ENCODE measurements around the gene PHRF1.

Gene PHRF1

DNA sequence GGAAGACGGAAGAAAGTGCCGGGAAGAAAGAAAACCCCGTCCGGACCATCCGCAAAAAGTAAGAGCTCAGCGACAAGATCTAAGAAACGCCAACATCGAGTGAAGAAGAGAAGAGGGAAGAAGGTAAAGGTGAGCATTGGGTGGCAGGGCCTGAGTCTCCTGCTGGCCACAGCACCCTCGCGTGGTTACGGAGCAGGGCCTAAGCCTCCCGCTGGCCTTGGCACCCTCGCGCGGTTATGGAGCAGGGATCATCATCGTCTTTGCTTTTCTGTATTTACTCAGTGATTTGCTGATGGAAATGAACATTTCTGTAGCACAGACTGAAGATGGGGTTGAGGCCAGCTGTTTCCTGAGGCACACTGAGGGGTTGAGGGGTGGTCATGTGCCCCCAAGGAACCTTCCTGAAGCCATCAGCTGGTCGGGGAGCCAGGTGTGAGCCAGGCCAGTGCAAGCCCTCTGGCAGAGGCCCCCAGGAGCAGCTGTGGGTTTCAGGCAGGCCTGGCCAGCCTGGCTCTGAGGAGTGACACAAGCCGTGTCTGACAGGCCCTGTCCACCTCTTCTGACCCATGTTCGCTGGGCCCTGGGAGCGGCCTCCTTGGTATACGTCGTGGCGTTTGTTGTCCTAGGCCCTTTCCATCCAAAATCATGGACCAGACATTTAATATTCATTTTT is 25.4 kb downstream of the PHRF1 start:
- no peak for DNase-seq (ENCODE audit: low spot score)

DNA sequence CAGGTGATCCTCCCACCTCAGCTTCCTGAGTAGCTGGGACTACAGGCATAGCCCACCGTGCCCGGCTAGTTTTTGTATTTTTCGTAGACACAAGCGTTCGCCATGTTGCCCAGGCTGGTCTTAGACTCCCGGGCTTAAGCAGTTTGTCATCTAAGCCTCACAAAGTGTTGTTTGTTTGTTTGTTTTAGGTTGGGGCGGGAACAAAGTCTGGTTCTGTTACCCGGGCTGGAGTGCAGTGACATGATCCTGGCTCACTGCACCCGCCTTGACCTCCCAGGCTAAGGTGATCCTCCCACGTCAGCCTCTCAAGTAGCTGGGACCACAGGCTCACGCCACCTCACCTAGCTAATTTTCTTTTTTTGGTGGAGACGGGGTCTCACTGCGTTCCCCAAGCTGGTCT is 26.9 kb downstream of the PHRF1 start:
- no peak for DNase-seq (ENCODE audit: low spot score)

DNA sequence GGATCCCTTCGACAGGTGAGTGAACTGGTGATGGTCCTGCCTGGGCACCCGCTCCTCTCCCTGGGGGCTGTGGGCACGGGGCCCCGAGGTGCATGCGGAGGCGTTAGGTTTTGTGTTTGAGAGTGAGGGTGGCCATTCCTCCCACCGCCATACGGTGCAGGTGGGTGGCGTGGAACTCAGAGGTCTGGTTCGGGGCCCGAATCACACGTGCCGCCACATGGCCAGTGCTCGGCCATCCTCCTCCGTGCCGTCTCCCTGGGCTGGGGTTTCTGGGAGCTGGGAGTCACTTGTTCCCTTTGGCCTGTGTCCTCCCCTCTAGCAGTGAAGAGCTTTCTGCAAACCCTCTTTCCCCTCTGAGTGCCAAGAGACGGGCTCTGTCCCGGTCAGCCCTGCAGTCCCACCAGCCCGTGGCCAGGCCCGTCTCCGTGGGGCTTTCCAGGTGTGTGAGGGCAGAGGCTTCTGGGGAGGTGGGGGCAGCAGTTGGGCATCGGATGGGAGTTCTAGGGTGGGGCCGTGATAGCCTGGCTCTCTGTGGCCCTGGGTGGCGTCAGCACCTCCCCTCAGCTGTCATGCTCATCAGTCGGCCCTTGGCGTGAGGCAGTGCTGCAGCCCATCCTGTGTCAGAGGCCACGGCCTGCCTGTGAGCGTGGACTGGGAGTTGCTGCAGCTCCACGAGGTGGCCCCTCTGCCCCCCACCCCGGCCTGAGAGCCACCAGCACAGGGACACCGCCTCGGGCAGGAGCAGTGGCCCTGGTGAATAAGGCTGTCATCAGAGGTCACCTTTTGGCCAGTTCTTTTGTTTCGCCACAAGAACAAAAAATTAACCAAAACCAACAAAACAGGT is 29.2 kb downstream of the PHRF1 start:
- DNase-seq (ENCODE audit: low spot score) = no peak

DNA sequence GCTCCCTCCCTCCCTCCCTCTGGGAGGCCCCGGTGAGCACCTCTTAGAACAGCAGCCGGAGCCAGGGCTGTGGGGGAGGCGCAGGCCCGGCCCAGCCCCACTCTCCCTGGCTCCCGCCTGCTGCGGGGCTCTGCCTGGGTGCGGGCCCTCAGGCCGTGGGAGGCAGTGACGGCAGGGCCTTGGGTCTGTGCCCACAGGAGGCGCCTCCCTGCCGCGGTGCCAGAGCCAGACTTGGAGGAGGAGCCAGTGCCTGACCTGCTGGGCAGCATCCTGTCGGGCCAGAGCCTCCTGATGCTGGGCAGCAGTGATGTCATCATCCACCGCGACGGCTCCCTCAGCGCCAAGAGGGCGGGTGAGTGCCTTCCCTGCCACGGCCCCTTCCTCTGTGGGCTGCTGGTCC is 30.0 kb downstream of the PHRF1 start:
- DNase-seq (ENCODE audit: low spot score) = peak; percentile 51

DNA sequence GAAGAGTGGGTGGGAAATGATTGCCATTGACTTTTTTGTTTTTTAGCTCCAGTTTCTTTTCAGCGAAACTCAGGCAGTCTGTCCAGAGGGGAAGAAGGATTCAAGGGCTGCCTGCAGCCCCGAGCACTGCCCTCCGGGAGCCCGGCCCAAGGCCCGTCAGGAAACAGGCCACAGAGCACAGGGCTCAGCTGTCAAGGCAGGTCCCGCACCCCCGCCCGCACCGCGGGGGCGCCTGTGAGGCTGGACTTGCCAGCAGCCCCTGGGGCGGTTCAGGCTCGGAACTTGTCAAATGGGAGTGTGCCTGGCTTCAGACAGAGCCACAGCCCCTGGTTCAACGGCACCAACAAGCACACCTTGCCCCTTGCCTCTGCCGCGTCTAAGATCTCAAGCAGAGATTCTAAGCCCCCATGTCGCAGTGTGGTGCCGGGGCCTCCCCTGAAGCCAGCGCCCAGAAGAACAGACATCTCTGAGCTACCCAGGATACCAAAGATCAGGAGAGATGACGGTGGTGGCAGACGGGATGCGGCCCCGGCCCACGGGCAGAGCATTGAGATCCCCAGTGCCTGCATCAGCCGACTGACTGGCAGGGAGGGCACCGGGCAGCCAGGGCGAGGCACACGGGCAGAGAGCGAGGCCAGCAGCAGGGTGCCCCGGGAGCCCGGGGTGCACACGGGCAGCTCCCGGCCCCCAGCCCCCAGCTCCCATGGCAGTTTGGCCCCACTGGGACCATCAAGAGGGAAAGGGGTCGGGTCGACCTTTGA is 30.9 kb downstream of the PHRF1 start:
- DNase-seq (ENCODE audit: low spot score) = no peak

DNA sequence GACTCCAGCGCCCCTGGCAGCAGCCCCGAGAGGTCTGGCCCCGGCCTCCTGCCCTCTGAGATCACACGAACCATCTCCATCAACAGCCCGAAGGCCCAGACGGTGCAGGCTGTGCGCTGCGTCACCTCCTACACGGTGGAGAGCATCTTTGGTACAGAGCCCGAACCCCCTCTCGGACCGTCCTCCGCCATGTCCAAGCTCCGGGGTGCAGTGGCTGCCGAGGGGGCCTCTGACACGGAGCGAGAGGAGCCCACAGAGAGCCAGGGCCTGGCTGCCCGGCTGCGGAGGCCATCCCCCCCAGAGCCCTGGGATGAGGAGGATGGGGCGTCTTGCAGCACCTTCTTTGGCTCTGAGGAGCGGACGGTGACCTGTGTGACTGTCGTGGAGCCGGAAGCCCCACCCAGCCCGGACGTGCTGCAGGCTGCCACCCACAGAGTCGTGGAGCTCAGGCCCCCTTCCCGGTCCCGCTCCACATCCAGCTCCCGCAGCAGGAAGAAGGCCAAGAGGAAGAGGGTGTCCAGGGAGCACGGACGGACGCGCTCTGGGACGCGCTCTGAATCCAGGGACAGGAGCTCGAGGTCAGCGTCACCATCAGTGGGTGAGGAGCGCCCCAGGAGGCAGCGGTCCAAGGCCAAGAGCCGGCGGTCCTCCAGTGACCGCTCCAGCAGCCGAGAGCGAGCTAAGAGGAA is 31.8 kb downstream of the PHRF1 start:
- no peak for DNase-seq (ENCODE audit: low spot score)

DNA sequence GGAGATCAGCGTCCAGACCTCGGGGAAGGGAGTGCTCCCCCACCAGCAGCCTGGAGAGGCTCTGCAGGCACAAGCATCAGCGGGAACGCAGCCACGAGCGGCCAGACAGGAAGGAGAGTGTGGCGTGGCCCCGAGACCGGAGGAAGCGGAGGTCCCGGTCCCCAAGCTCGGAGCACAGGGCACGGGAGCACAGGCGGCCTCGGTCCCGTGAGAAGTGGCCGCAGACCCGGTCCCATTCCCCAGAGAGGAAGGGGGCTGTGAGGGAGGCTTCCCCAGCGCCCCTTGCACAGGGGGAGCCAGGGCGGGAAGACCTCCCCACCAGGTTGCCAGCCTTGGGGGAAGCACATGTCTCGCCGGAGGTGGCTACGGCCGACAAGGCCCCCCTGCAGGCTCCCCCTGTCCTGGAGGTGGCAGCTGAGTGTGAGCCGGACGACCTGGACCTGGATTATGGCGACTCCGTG is 32.6 kb downstream of the PHRF1 start:
- DNase-seq (ENCODE audit: low spot score) = no peak

DNA sequence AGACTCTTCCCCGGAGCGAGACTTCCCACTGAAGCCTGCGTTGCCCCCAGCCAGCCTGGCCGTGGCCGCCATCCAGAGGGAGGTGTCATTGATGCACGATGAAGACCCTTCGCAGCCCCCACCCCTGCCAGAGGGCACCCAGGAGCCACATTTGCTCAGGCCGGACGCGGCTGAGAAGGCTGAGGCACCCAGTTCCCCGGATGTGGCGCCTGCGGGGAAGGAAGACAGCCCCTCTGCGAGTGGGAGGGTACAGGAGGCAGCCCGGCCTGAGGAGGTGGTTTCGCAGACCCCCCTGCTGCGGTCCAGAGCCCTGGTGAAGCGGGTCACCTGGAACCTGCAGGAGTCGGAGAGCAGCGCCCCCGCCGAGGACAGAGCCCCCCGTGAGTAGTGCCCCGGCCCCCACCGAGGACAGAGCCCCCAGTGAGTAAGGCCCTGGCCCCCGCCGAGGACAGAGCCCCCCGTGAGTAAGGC is 33.1 kb downstream of the PHRF1 start:
- DNase-seq (ENCODE audit: low spot score) = no peak

DNA sequence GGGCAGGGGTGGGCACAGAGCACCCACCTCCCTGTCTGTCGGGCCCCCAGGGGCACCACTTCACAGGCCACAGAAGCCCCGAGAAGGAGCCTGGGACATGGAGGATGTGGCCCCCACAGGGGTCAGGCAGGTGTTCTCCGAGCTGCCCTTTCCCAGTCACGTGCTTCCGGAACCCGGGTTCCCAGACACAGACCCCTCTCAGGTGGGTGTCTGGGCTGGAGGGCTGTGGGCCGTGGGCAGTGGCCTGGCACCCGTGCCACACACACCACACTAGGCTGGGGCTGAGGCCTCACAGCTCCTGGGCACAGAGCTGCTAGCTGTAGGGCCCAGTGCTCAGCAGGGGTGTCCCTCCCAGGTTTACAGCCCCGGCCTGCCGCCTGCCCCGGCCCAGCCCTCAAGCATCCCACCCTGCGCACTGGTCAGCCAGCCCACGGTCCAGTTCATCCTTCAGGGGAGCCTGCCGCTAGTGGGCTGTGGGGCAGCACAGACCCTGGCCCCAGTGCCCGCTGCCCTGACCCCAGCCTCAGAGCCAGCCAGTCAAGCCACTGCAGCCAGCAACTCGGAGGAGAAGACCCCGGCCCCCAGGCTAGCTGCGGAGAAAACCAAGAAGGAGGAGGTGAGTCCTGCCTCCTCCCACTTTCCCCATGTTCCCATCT is 34.0 kb downstream of the PHRF1 start:
- no peak for DNase-seq (ENCODE audit: low spot score)

DNA sequence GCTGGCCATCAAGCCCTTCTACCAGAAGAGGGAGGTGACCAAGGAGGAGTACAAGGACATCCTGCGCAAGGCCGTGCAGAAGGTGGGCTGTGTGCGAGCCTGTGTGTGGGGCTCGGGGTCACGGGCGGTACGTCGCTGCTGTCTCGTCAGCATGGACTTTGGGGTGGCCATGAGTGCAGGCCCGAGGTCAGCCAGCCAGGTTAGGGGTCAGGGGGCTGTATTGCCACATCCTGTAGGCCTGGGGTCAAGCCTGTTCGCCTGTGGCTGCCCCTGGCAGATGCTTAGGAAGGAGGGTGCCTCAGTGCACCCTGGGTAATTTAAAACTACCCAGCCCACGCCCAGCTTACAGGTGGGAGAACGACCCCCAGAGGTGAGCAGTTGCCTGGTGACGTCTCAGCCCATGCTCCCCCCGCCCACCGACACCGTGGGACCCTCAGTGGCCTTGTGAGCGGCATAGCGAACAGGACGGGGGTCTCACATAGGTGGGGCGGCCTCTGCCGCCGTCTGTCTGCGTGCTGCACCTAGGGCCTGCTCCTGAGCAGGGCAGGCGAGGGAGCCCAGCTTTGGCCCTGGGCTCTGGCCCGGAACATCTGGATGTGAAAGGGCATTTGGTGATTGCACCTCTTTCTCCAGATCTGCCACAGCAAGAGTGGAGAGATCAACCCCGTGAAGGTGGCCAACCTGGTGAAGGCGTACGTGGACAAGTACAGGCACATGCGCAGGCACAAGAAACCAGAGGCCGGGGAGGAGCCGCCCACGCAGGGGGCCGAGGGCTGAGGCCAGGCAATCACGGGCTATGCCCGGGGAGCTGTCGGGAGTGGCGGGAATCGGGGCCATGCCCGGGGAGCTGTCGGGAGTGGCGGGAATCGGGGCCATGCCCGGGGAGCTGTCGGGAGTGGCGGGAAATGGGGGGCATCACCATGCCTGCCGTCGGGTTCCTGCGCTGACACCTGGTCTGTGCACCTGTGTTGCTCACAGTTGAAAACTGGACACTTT is 35.0 kb downstream of the PHRF1 start:
- no peak for DNase-seq (ENCODE audit: low spot score)

DNA sequence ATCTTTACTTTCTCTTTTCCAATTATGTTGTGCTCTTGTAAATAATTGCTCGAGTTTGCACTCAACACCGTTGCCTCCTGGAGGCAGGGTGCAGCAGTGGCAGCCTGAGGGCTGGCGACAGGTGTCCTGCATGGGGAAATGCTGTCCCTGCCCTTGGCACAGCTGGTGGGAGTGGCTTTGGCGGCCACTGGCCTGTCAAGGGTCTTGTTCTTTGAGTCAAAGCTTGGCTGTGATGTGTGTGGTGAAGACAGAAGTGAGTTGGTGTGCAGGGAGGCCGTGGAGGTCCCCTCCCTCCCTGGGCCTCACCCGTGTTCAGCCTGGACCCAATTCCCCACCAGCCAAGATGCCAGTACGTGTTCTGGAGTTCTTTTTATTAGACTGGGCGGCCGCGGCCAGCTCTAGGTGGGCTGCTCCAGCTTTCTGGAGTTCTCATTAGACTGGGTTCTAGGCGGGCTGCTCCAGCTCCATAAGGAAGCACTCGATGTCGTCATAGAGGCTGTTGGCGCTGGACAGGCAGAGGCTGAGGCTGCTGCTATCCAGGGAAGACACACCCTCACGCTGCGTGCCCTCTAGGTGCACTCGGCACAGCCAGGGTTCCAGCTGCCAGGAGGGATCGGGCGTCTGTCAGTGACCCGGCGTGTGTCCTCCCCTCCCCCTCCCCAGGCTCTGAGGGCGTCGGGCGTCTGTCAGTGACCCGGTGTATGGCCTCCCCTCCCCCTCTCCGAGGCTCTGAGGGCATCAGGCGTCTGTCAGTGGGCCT is 36.1 kb downstream of the PHRF1 start:
- peak; percentile 15 for DNase-seq (ENCODE audit: low spot score)

DNA sequence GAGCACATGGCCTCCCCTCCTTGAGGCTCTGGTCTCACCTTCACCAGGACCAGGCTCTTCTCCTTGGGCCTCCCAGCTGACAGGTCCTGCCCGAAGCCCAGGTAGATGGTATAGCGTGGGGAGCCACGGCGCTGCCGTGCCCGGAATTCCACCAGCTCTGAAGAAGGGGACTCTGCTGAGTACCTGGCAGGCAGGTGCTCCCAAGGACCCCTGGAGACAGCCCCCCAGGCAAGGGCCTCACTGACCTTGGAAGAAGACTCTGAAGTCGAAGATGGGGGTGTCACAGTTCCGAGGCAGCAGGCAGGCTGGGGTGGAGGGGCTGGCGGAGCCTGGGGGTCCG is 36.7 kb downstream of the PHRF1 start:
- DNase-seq (ENCODE audit: low spot score) = no peak

DNA sequence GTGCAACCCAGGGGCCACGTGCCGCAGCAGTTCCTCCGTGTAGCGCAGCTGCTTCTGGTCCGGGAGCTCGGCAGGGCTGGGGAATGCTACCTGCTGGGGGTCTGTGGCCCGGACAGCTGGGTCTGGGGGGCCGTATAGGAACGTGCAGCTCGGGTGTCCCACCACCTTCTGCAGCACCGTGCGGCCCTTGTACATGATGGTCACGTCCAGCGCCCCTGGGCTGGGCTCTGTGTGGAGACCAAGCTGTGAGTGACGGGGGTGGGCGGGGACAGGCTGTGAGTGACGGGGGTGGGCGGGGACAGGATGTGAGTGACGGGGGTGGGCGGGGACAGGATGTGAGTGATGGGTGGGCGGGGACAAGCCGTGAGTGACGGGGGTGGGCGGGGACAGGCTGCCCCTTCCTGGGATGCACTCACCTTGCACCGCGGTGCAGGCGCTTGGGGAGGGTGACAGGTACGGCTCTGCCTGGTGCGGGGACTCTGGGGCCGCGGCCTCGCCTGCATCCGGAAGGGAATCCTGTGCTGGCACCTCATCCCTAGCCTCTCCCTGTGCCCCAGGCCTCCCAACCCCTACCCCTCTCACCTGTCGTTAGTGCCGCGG is 37.2 kb downstream of the PHRF1 start:
- DNase-seq (ENCODE audit: low spot score) = peak; percentile 66

DNA sequence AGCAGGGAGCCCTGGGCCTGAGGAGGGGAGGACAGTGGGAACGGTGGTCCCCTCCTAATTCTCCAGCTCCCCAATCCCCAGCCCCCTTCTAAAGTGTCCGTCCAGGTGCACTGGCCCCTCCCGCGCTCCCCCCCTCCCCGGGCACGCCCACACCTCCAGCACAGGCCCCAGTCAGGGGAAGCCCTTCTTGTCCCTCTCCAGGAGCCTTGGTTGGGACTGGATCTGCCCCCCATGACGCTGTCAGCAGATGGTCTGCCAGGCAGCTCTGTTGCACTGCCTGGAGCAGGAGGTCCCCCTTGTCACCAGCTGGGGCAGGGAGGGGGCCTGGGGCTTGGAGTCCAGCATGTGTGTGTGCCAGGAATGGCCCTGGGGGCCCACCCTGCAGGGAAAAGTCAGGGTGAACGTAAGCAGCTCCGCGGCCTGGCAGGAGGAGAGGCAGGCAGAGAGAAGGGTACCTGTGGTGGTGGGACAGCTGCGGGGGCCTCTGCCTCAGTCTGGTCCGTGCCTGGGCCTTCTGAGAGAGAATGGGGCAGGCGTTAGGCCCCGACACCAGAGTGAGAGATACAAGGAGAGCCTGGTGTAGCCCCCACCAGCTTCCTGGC is 37.9 kb downstream of the PHRF1 start:
- no peak for DNase-seq (ENCODE audit: low spot score)

DNA sequence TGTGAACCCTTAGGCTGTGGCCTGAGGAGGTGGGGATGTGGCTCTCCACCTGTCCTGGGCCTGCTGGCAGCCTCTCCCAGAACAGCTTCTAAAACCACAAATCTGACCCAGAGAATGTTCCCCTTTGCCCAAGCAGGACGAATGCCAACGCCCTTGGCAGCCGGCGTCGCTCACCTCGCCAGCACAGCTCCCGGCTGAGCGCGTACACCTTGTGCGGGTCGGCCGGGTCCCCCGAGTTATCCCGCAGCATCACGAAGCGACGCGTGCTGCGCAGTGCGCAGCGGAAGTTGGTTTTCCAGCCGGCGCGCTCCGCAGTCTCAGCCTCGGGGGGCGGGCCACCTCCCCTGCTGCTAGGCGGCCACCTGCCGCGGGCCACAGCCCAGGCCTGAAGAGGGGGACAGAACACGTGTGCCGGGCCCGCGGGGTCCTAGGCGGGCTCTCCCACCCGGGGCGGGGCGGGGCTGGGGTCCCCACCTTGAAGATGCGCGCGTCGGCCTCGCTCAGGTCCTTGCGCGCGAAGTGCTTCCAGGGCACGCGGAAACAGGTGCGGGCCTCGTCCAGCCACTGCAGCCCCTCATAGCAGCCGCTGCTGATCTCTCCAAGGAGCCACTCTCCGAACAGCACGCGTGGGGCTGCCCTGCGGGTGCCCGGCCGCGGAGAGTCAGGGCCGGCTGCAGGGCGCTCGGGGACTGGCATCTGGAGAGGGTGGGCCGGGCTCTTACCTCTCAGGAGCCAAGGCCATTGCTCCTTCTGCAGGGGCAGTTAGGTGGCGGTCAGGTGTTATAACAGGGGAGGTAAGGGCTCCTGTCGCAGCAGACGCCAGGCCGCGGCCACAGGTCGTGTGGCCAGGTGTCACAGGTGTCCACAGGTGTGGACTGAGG is 38.6 kb downstream of the PHRF1 start:
- no peak for DNase-seq (ENCODE audit: low spot score)

DNA sequence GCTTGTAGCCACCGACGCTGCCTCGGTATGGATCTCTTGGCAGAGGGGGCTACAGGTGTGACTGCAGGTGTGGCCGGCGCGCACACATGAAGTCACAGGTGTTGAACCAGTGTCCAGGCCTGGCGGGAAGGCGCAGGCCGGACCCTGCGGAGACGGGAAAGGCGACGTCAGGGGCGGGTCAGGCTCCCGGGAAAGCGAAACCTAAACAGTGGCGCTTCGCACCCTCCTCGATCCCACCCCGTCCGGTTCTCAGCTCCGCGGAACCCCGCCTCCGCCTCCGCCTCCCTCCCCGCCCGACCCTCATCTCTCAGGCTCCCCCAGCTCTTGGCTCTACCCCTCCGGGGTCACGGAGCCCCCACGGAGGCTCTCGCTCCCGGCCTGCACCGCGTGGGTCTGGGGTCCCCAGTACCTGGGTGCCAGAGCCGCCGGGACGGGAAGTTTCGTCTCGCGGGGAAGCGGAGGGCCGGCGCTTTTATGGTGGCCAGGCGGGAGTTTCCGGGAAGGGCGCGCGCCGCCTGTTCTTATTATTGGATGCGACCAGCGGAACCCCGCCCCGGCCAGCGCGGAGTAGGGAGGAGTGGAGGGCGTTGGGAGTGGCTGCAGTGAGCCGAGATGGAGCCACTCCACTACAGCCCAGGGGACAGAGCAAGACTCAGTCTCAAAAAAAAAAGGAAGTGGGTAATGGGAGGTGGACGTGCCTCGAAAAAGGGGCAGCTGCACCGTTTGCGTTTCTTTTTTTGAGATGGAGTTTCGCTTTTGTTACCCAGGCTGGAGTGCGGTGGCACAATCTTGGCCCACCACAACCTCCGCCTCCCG is 39.4 kb downstream of the PHRF1 start, which contains the start of gene IRF7:
IRF7 (minus strand) TSS at position 447 of the 816 bp plus-strand sequence. CDS start 586 bp downstream, outside the sequence.
- peak; percentile 82 for DNase-seq (ENCODE audit: low spot score)

Data from hematopoietic multipotent progenitor cell treated with erythropoietin and hydrocortisone succinate and interleukin-3 and kit ligand, for 15 days (in vitro differentiated cells).